ENCODE measurements around the gene PLA2G2E.

Gene PLA2G2E, protein sequence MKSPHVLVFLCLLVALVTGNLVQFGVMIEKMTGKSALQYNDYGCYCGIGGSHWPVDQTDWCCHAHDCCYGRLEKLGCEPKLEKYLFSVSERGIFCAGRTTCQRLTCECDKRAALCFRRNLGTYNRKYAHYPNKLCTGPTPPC

DNA sequence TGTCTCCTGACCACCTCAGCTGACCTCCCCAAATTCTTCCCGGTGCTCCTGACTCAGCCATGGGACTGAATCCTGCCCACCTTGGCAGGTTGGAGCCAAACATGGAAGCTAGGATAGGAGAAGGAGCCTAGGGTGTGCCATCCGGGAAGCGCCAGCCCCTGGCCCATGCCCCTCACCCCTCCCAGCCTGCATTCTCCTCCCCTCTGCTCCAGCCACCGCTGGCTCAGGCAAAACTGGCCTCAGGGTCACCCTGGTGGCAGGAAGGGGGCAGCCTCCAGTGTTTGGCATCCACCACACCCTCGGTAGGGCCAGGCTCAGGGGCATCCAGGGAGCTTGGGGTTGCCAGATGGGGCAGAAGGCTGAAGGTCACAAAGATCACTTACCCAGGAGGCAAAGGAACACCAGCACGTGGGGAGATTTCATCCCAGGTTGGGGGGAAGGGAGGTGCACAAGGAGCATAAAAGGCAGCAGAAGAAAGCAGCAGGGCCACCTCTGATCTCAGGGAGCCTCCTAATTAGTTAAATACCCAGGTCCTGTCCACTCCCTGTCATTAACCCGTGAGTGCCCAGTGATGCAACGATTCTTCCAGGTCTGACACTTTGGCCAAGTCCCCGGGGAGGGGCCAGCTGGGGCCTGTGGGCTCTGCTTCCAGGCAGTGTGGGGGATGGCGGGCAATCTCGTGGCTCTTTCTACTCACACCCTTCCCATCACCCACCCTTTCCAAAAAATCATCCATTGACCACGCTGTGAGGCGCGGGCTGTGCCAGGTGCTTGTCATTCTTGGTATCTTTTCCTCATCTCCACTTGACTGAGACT is at the start of gene PLA2G2E:
Gene PLA2G2E, minus strand, starts transcription at position 481 of the 816 bp plus-strand sequence. Its CDS starts 58 bp downstream, at position 423.
- no peak within 1 kb of the TSS for H3K4me3 ChIP-seq (ENCODE audit: insufficient read length, low read depth)
- no peak for TF ChIP-seq ZNF274 (IDR thresholded peaks at IDR 0.05; ENCODE audit: low read depth, low read length)
- TF ChIP-seq YY1 (IDR thresholded peaks at IDR 0.05; ENCODE audit: insufficient read depth, insufficient read length) = no peak
- no peak for TF ChIP-seq SUZ12 (IDR thresholded peaks at IDR 0.05; ENCODE audit: extremely low read depth, insufficient read depth, insufficient read length)
- no peaks in the 10 kb centered on the region for H3K9me3 ChIP-seq (ENCODE audit: insufficient read depth, low read length)
- H3K36me3 ChIP-seq (ENCODE audit: insufficient read depth, insufficient read length, low read length) = no peaks in the 10 kb centered on the region
- no peaks in the 10 kb centered on the region for H3K27me3 ChIP-seq (ENCODE audit: insufficient read depth, insufficient read length)
- H3K9ac ChIP-seq (ENCODE audit: insufficient read length, low read depth) = no peak within 1 kb of the TSS
- H3K4me1 ChIP-seq (ENCODE audit: insufficient read depth, insufficient read length) = peaks cover 13% of the 10 kb centered on the region
- DNase-seq (ENCODE audit: low read depth, low spot score) = no peak

DNA sequence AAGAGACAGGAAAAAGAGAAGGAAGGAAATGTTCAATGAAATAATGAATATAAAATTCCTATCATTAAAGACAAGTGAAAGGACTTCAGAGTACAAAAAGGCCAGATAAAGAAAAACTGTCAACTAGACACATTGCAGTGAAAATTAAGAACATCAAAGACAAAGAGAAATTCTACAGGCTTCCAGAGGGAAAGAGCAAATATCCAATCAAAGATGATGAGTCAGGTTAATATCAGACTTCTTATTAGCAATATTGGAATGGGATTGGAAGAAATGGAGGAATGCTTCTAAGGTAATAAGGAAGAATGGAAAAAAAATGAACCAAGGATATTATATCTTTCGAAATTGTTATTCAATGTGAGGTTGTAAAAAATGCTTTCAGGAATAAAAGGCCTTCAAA is 48.2 kb upstream of the PLA2G2E start:
- no peaks in the 10 kb centered on the region for H3K36me3 ChIP-seq (ENCODE audit: insufficient read depth, insufficient read length, low read length)
- TF ChIP-seq YY1 (IDR thresholded peaks at IDR 0.05; ENCODE audit: insufficient read depth, insufficient read length) (no peak), SUZ12 (IDR thresholded peaks at IDR 0.05; ENCODE audit: extremely low read depth, insufficient read depth, insufficient read length) (no peak), ZNF274 (IDR thresholded peaks at IDR 0.05; ENCODE audit: low read depth, low read length) (no peak)
- DNase-seq (ENCODE audit: low read depth, low spot score) = no peak
- no peak overlapping the region for H3K4me3 ChIP-seq (ENCODE audit: insufficient read length, low read depth)
- no peaks in the 10 kb centered on the region for H3K9me3 ChIP-seq (ENCODE audit: insufficient read depth, low read length)
- no peaks in the 10 kb centered on the region for H3K27me3 ChIP-seq (ENCODE audit: insufficient read depth, insufficient read length)
- H3K9ac ChIP-seq (ENCODE audit: insufficient read length, low read depth) = no peak overlapping the region
- no peaks in the 10 kb centered on the region for H3K4me1 ChIP-seq (ENCODE audit: insufficient read depth, insufficient read length)

GRCh38 chr1:19969898-19970660 is 46.7 kb upstream of the PLA2G2E start:
- H3K9ac ChIP-seq (ENCODE audit: insufficient read length, low read depth) = no peak overlapping the region
- no peak overlapping the region for H3K4me3 ChIP-seq (ENCODE audit: insufficient read length, low read depth)
- H3K4me1 ChIP-seq (ENCODE audit: insufficient read depth, insufficient read length) = no peaks in the 10 kb centered on the region
- H3K9me3 ChIP-seq (ENCODE audit: insufficient read depth, low read length) = no peaks in the 10 kb centered on the region
- no peak for DNase-seq (ENCODE audit: low read depth, low spot score)
- H3K36me3 ChIP-seq (ENCODE audit: insufficient read depth, insufficient read length, low read length) = no peaks in the 10 kb centered on the region
- H3K27me3 ChIP-seq (ENCODE audit: insufficient read depth, insufficient read length) = no peaks in the 10 kb centered on the region
- no peak for TF ChIP-seq YY1 (IDR thresholded peaks at IDR 0.05; ENCODE audit: insufficient read depth, insufficient read length)

- Histone ChIP-seq H3K36me3 (ENCODE audit: insufficient read depth, insufficient read length, low read length) (no peaks in the 10 kb centered on the region), H3K9me3 (ENCODE audit: insufficient read depth, low read length) (peaks cover 15% of the 10 kb centered on the region; the same call in 1 of the 2 replicates), H3K27me3 (ENCODE audit: insufficient read depth, insufficient read length) (no peaks in the 10 kb centered on the region), H3K4me3 (ENCODE audit: insufficient read length, low read depth) (no peak overlapping the region), H3K9ac (ENCODE audit: insufficient read length, low read depth) (no peak overlapping the region), H3K4me1 (ENCODE audit: insufficient read depth, insufficient read length) (no peaks in the 10 kb centered on the region)
- TF ChIP-seq YY1 (IDR thresholded peaks at IDR 0.05; ENCODE audit: insufficient read depth, insufficient read length) (no peak), ZNF274 (IDR thresholded peaks at IDR 0.05; ENCODE audit: low read depth, low read length) (no peak), SUZ12 (IDR thresholded peaks at IDR 0.05; ENCODE audit: extremely low read depth, insufficient read depth, insufficient read length) (no peak)
- no peak for DNase-seq (ENCODE audit: low read depth, low spot score)
Observed at GRCh38 chr1:19967808-19968207, 44.4 kb upstream of the PLA2G2E start.

GRCh38 chr1:19964542-19964941 is 41.1 kb upstream of the PLA2G2E start:
- Histone ChIP-seq H3K4me1 (ENCODE audit: insufficient read depth, insufficient read length) (no peaks in the 10 kb centered on the region), H3K4me3 (ENCODE audit: insufficient read length, low read depth) (no peak overlapping the region), H3K36me3 (ENCODE audit: insufficient read depth, insufficient read length, low read length) (no peaks in the 10 kb centered on the region), H3K9me3 (ENCODE audit: insufficient read depth, low read length) (peaks cover 15% of the 10 kb centered on the region; the same call in 1 of the 2 replicates), H3K9ac (ENCODE audit: insufficient read length, low read depth) (no peak overlapping the region), H3K27me3 (ENCODE audit: insufficient read depth, insufficient read length) (no peaks in the 10 kb centered on the region)
- no peak for DNase-seq (ENCODE audit: low read depth, low spot score)
- TF ChIP-seq ZNF274 (IDR thresholded peaks at IDR 0.05; ENCODE audit: low read depth, low read length) = no peak

GRCh38 chr1:19963636-19964035 is 40.2 kb upstream of the PLA2G2E start:
- no peaks in the 10 kb centered on the region for H3K36me3 ChIP-seq (ENCODE audit: insufficient read depth, insufficient read length, low read length)
- no peak overlapping the region for H3K4me3 ChIP-seq (ENCODE audit: insufficient read length, low read depth)
- H3K27me3 ChIP-seq (ENCODE audit: insufficient read depth, insufficient read length) = no peaks in the 10 kb centered on the region
- TF ChIP-seq ZNF274 (IDR thresholded peaks at IDR 0.05; ENCODE audit: low read depth, low read length) = no peak
- TF ChIP-seq SUZ12 (IDR thresholded peaks at IDR 0.05; ENCODE audit: extremely low read depth, insufficient read depth, insufficient read length) = no peak
- no peak for TF ChIP-seq YY1 (IDR thresholded peaks at IDR 0.05; ENCODE audit: insufficient read depth, insufficient read length)
- H3K9ac ChIP-seq (ENCODE audit: insufficient read length, low read depth) = no peak overlapping the region
- no peaks in the 10 kb centered on the region for H3K4me1 ChIP-seq (ENCODE audit: insufficient read depth, insufficient read length)
- peaks cover 15% of the 10 kb centered on the region; the same call in 1 of the 2 replicates for H3K9me3 ChIP-seq (ENCODE audit: insufficient read depth, low read length)
- DNase-seq (ENCODE audit: low read depth, low spot score) = no peak

- DNase-seq (ENCODE audit: low read depth, low spot score) = no peak
- TF ChIP-seq YY1 (IDR thresholded peaks at IDR 0.05; ENCODE audit: insufficient read depth, insufficient read length) (no peak), SUZ12 (IDR thresholded peaks at IDR 0.05; ENCODE audit: extremely low read depth, insufficient read depth, insufficient read length) (no peak), ZNF274 (IDR thresholded peaks at IDR 0.05; ENCODE audit: low read depth, low read length) (no peak)
- Histone ChIP-seq H3K9ac (ENCODE audit: insufficient read length, low read depth) (no peak overlapping the region), H3K27me3 (ENCODE audit: insufficient read depth, insufficient read length) (no peaks in the 10 kb centered on the region), H3K4me3 (ENCODE audit: insufficient read length, low read depth) (no peak overlapping the region), H3K4me1 (ENCODE audit: insufficient read depth, insufficient read length) (no peaks in the 10 kb centered on the region), H3K9me3 (ENCODE audit: insufficient read depth, low read length) (peaks cover 15% of the 10 kb centered on the region; the same call in 1 of the 2 replicates), H3K36me3 (ENCODE audit: insufficient read depth, insufficient read length, low read length) (no peaks in the 10 kb centered on the region)
Observed at GRCh38 chr1:19960591-19960990, 37.2 kb upstream of the PLA2G2E start.

Data from NT2/D1 (cell line).